ENCODE data around the gene FGGY.

FGGY gene

GRCh38 chr1:59427784-59428183 lies 130.9 kb downstream of the FGGY start:
- H3K4me3 ChIP-seq (ENCODE audit: low read depth, low read length), result no peak overlapping the region
- TF ChIP-seq CTCF (IDR thresholded peaks at IDR 0.05; ENCODE audit: low read depth, low read length, missing control alignments), result no peak
- no peak for DNase-seq (ENCODE audit: low read depth)

GRCh38 chr1:59428828-59429227 lies 131.9 kb downstream of the FGGY start:
- DNase-seq (ENCODE audit: low read depth), result no peak
- TF ChIP-seq CTCF (IDR thresholded peaks at IDR 0.05; ENCODE audit: low read depth, low read length, missing control alignments), result no peak
- H3K4me3 ChIP-seq (ENCODE audit: low read depth, low read length), result no peak overlapping the region

- TF ChIP-seq CTCF (IDR thresholded peaks at IDR 0.05; ENCODE audit: low read depth, low read length, missing control alignments), result no peak
- DNase-seq (ENCODE audit: low read depth), result no peak
These were observed 132.8 kb downstream of the FGGY start for GRCh38 chr1:59429656-59430055.

GRCh38 chr1:59431566-59432294 lies 134.8 kb downstream of the FGGY start:
- no peak overlapping the region for H3K4me3 ChIP-seq (ENCODE audit: low read depth, low read length)
- no peak for DNase-seq (ENCODE audit: low read depth)
- TF ChIP-seq CTCF (IDR thresholded peaks at IDR 0.05; ENCODE audit: low read depth, low read length, missing control alignments), result no peak

More at GRCh38 chr1:59429656-59430055, 132.8 kb downstream of the FGGY start:
- no peak overlapping the region for H3K4me3 ChIP-seq (ENCODE audit: low read depth, low read length)

- peak; percentile 29 for DNase-seq (ENCODE audit: low read depth)
These were observed 135.9 kb downstream of the FGGY start for GRCh38 chr1:59432531-59433439.

GRCh38 chr1:59433440-59433813 lies 136.5 kb downstream of the FGGY start:
- no peak for DNase-seq (ENCODE audit: low read depth)
- TF ChIP-seq CTCF (IDR thresholded peaks at IDR 0.05; ENCODE audit: low read depth, low read length, missing control alignments), result no peak
- H3K4me3 ChIP-seq (ENCODE audit: low read depth, low read length), result no peak overlapping the region

More at GRCh38 chr1:59432531-59433439, 135.9 kb downstream of the FGGY start:
- no peak for TF ChIP-seq CTCF (IDR thresholded peaks at IDR 0.05; ENCODE audit: low read depth, low read length, missing control alignments)
- H3K4me3 ChIP-seq (ENCODE audit: low read depth, low read length), result no peak overlapping the region
